Measurements from ENCODE around the gene WNT7B.

Gene WNT7B

DNA sequence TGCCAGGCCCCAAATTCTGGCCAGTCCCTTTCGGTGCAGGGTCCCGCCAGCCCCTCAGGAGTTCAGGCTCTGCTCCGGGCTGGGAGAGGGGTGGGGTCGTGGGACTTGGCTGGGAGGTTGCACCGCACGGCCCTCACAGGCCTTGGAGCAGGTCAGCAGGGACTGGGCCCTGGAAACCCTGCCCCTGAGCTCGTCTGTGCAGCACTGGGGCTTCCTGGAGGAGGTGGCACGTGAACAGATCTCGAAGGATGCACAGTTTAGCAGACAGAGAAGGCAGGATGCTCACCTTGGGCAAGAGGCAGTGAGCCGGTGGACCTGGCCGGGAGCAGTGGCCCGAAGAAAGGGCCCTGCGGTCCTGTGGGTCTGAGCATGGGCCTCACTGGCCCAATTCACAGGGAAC, 70.0 kb downstream of the WNT7B start:
- no peak for DNase-seq (ENCODE audit: low read depth in 2 of 2)

DNA sequence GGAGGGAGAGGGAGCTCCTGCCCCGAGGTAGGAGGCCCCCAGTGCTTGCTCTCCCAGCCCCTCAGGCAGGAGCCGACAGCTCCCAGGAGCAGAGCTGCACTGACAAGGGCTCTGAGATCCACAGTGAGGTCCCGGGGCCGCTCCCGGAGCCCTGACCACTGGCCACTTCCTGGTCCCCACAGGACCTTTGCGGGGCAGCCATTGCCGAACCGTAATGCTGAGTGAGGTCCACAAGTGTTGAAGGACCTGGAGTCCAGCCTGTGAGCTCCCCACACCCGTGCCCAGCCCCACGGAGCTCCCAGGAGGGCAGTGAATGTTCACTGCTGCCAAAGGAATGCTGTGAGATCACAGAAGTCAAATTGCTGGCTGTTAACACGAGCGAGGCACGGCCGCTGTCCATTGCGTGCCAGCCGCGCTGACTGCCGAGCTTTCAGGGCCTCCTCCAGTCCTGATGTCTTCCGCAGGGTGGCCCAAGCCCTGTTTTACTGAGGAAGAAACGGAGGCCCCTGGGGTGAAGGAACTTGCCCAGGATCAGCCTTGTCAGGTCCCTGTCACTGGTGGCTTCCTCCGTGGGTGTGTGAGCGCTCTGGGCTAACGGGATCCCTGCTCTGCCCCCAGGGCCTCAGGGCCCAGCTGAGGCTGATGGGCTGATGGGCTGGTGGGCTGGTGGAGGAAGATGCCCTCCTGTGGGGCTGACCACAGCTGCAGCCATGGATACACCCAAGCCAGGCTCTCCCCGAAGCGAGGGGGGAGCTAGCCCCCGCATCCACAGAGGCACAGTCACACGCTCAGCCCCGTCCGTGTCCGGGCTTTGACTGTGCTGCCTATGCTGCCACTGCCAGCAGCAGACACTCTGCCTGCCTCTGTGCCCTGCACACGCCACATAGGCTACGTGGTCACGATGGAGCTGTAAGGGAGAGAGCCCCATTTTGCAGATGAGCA, 70.8 kb downstream of the WNT7B start:
- DNase-seq (ENCODE audit: low read depth in 2 of 2): no peak

DNA sequence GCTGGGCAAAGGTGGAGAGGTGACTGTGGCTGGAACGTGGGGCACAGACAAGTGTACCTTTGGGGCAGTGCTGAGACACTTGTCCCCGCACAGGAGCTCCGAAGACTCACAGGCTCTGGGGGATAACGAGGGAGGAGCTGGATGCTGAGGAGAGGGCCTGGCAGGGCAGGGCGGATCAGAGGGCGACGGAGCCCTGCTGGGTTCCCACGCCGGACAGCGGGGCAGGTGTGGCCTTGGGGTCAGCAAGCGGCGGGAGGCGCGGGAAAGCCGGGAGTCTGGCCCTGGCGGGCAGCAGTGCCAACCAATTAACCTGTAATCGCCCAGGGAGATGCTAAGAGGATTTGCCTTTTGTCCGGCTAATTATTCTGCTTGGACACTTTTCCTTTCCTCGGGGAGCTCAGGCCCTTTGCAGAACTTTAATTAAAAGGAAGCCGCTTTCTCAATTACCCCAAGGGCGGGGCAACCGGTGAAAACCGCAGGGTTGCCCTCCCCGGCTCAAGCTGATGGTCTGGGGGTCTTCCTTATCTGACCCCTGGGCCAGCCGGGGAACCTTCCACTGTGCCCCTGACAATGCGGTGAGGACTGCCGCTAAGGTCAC, 71.5 kb downstream of the WNT7B start:
- DNase-seq (ENCODE audit: low read depth in 2 of 2): no peak

DNA sequence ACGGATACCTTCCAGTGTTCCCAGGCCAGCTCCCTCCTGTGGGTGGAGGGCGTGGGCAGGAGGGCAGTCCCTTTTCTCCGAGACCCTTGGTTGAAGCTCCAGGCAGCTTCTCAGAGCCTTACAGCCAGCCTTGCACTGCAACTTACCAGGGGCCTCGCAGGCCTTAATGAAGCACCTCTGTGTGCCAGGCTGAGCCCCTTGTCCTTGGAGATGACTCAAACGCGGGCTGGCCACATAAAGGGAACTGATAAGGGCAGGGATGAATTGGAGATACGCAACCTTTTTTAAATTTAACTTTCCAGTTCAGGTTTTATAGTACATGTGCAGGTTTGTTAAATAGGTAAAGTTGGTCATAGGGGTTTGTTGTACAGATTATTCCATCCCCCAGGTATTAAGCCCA, 72.7 kb downstream of the WNT7B start:
- DNase-seq (ENCODE audit: low read depth in 2 of 2): no peak

DNA sequence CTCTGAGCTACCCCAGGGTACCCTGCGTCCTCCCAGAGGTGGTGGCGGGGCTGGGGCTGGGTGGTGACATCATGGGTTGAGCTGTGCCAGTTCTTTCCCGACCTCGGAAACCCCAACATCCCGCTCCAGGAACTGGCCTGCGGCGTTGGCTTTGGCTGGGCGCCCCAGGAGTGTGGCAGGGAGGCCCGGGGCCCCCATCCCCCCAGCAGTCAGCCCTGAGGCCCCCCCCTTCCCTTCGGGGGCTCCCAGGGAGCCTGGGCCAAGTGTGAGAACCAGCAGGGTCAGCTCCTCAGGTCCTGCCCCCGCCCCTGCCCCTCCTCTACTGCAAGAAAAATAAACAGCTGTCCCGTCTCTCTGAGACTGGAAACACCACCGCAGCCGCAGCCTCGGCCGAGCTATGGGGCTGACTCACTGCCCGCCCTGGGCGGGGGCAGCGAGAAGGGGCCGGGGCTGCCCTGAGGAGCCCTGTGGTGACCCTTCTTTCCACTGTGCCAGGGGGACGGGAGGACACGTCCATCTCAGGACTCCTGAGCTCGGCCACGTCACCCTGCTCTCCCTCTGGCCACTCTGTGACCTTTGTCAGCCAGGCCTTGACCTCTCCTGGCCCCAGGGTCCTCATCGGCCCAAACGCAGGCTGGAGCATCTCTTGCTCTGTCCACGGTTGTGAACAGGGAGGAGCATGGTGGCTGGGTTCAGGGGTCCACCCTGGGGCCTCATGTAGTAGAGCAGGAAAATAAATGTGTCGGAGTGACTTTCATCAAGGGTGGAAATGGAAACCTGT, 73.4 kb downstream of the WNT7B start:
- DNase-seq (ENCODE audit: low read depth in 2 of 2): no peak

DNA sequence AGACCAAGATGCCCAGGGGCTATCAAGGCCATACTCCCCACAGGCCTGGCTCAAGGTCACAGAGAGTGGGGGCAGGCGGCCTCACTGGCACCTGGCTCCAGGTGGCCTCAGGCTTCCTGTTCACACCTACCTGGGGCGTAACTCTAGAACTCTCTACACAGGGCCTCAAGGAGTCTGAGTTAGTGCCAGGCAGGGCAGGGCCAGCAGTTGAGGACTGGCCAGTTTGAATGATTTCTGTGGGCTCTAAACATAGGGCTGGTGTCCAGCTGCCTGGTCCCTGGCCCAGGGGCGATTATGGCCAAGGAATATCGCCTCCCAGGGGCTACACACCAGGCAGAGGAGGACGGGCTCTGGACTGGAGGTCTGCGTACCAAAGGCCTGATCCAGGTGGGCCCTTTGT, 79.2 kb downstream of the WNT7B start:
- DNase-seq (ENCODE audit: low read depth in 2 of 2): no peak

GRCh38 chr22:45896964-45897538, 79.9 kb downstream of the WNT7B start:
- DNase-seq (ENCODE audit: low read depth in 2 of 2): no peak

DNA sequence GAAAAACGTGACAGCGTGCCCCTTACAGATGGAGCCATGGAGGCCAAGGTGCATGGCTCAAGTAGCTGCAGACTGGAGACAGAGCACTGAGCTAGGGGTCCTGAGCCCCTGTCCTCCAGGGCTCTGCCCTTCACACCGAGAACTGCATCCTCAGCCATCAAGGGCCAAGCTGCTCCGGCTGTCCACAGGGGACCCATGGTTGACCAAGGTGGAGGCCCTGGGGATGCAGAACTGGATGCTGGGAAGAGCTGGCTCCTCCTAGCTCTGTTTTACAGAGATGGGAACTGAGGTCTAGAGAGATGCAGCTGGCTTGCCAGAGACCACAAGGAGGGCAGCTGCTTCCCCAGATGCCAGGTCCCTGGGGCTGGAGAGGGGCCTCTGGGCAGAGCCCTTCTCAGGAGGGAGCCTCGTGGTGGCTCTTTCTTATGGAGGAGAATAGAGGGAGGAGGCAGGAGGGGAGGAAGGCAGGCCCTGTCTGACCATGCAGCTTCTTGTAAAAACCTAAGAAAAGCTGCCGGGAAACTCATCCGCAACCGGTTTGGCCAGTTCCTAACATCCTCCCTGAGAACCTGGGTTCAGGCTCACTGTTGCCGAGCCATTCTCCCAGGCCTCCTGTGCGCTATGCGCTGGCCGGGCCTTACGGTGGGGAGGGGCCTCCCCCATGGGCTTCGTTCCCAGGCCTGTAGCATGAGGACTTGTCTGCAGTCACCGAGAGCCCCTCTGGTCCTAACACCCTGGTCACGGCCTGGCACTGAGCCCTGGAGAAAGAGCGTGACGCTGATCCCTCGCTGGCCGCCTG, 80.6 kb downstream of the WNT7B start:
- DNase-seq (ENCODE audit: low read depth in 2 of 2): no peak

DNA sequence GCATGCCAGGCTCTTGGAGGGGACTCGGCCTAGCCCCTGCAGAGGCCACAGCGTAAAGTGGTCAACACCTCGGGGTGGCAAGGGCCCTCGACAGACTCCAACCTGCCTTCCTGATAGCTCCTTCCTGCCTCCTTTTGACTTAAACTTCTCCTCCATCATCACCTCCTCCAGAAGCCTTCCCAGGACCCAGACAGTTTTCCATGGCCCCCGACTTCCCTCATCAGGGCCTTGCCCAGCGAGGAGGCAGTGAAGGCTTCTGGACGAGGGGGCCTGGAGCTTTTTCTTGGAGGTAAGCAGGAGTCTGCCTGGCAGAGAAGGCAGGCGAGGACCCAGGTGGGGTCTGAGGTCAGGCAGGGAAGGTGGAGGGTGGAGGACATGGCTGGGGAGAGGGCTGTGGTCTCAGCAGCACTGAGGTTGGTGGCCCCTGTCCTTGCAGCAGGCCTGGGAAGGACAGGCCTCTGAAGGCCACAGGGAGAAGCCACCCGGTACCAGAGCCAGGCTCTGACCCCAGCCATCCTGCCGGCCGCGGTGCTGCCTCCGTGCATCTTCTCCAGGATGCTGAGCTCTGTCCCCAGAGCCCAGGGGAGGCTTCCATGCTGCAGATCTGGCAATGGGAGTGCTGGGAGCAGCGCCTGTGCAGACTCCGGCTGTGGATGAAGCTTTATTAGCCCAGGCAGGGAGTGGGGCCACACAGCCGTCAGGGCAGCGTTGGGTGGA, 81.4 kb downstream of the WNT7B start:
- DNase-seq (ENCODE audit: low read depth in 2 of 2): no peak

DNA sequence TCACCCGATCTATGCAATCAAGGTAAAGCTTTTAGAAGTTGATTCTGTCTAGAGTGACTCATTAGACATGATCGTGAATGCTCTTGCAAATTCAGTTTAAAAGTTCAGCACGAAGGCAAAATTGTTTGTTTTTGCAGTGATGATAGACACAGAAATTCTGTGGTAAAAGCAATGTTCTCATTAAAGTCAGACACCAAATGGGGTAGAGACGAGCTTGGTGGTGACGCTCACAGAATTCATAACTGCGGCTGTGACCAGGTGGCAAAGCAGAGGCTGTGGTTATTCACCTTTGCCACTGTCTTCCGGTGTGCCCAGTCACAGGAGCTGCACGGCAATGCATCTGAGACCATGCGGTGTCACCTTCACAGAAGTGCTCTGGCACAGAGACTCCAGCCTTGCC, 83.4 kb downstream of the WNT7B start:
- DNase-seq (ENCODE audit: low read depth in 2 of 2): no peak

- no peak for DNase-seq (ENCODE audit: low read depth in 2 of 2)
Observed at GRCh38 chr22:45892681-45893461, 84.1 kb downstream of the WNT7B start.

- DNase-seq (ENCODE audit: low read depth in 2 of 2): no peak
Observed at GRCh38 chr22:45891996-45892621, 84.9 kb downstream of the WNT7B start.

DNA sequence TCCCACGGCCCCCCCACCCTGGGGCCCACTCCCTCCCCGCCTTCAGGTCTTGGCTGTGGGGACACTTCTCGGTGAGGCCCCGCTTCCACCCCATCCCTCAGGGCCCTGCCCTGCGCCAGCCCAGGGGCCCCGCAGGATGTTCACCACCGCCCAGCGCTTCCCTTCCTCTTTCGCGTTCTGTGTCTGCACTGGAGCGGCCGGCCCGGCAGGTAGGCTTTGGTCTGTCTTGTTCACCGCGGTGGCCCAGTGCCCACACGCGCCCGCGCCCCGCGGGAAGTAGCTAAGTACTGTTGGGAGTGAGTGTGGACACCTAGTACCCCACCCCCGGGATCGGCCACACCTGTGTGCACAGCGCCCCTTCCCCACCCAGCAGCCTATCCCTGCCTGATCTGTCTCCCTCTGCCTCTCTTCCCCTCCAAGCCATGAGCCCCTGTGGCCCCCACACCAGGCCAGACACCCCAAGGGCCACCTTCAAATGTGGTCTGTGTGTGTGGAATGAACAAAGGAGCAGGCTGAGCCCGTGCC, 85.4 kb downstream of the WNT7B start:
- DNase-seq (ENCODE audit: low read depth in 2 of 2): no peak

GRCh38 chr22:45891021-45891421, 85.9 kb downstream of the WNT7B start:
- no peak for DNase-seq (ENCODE audit: low read depth in 2 of 2)

DNA sequence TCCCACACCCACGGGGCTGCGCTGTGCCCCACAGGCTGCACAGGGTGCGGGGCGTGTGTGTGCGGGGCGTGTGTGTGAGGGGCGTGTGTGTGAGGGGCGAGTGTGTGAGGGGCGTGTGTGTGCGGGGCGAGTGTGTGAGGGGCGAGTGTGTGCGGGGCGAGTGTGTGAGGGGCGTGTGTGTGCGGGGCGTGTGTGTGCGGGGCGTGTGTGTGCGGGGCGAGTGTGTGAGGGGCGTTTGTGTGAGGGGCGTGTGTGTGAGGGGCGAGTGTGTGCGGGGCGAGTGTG, 86.7 kb downstream of the WNT7B start:
- DNase-seq (ENCODE audit: low read depth in 2 of 2): no peak

- no peak for DNase-seq (ENCODE audit: low read depth in 2 of 2)
Observed at GRCh38 chr22:45889539-45890350, 87.2 kb downstream of the WNT7B start.

GRCh38 chr22:45889093-45889538, 87.8 kb downstream of the WNT7B start:
- no peak for DNase-seq (ENCODE audit: low read depth in 2 of 2)
